ENCODE measurements around the gene MEGF6.
A peak's percentile ranks its signal among the peaks of the same experiment; 100 is the strongest.

MEGF6 gene

GRCh38 chr1:3444736-3445135 lies 166.6 kb downstream of the MEGF6 start:
- TF ChIP-seq CTCF (IDR thresholded peaks at IDR 0.05) = no peak
- no peak overlapping the region for H3K27ac ChIP-seq
- no peak overlapping the region for H3K4me3 ChIP-seq
- no peak for DNase-seq (ENCODE audit: low spot score)

GRCh38 chr1:3444298-3444697 lies 167.0 kb downstream of the MEGF6 start:
- no peak for TF ChIP-seq CTCF (IDR thresholded peaks at IDR 0.05)
- H3K4me3 ChIP-seq = no peak overlapping the region
- H3K27ac ChIP-seq = no peak overlapping the region
- DNase-seq (ENCODE audit: low spot score) = no peak

GRCh38 chr1:3443807-3444206 lies 167.5 kb downstream of the MEGF6 start:
- Histone ChIP-seq H3K27ac (no peak overlapping the region), H3K4me3 (no peak overlapping the region)
- no peak for TF ChIP-seq CTCF (IDR thresholded peaks at IDR 0.05)
- no peak for DNase-seq (ENCODE audit: low spot score)

- no peak for TF ChIP-seq CTCF (IDR thresholded peaks at IDR 0.05)
- DNase-seq (ENCODE audit: low spot score) = no peak
- Histone ChIP-seq H3K4me3 (no peak overlapping the region), H3K27ac (no peak overlapping the region)
Measured at GRCh38 chr1:3442901-3443300, 168.4 kb downstream of the MEGF6 start.

GRCh38 chr1:3442331-3442730 lies 169.0 kb downstream of the MEGF6 start:
- Histone ChIP-seq H3K4me3 (no peak overlapping the region), H3K27ac (peak overlapping the region in 1 of 2 donors; percentile 22)
- DNase-seq (ENCODE audit: low spot score) = no peak
- TF ChIP-seq CTCF (IDR thresholded peaks at IDR 0.05) = no peak

GRCh38 chr1:3441880-3442279 lies 169.4 kb downstream of the MEGF6 start:
- no peak overlapping the region for H3K4me3 ChIP-seq

More at GRCh38 chr1:3441880-3442279, 169.4 kb downstream of the MEGF6 start:
- H3K27ac ChIP-seq = peak overlapping the region in 1 of 2 donors; percentile 22
- DNase-seq (ENCODE audit: low spot score) = no peak
- TF ChIP-seq CTCF (IDR thresholded peaks at IDR 0.05) = no peak

Measured in coronary artery (tissue), 2 donors.